Ascending aorta (tissue), 2 donors: ENCODE data around the gene FXYD6. TPM values are rescaled to one million over a fixed set of nuclear protein-coding genes. Genes with fewer than 3 reads are reported as not detected.

ENCODE experiments used
- DNase-seq, 2 donors: peaks; one replicate each; pipeline ENCODE4 v3.0.0-alpha.2; 2019; ENCODE audit warnings: low spot score in 2 of 2
- H3K27ac ChIP-seq, 2 donors: fragments of 200-600 bp; sonication (generic); one replicate each; pipeline ENCODE4 v1.5.1; 2016 to 2017; ENCODE audit warnings: mild to moderate bottlenecking in 1 of 2
- H3K27me3 ChIP-seq: fragments of 200-600 bp; sonication (generic); one replicate; pipeline ENCODE4 v1.5.1; 2017
- H3K36me3 ChIP-seq, 2 donors: fragments of 200-600 bp; sonication (generic); one replicate each; pipeline ENCODE4 v1.5.1; 2016
- H3K4me1 ChIP-seq, 2 donors: fragments of 200-600 bp; sonication (generic); one replicate each; pipeline ENCODE4 v1.5.1; 2016 to 2017; ENCODE audit warnings: mild to moderate bottlenecking in 1 of 2
- H3K4me3 ChIP-seq, 2 donors: fragments of 200-600 bp; sonication (generic); one replicate each; pipeline ENCODE4 v1.5.1; 2016 to 2017; ENCODE audit warnings: mild to moderate bottlenecking in 1 of 2
- H3K9me3 ChIP-seq, 2 donors: fragments of 200-600 bp; sonication (generic); one replicate each; pipeline ENCODE4 v1.5.1; 2016
- intact Hi-C: fragments of 100-400 bp; cut with DNase I; formaldehyde crosslinking; loops from one replicate; pipeline ENCODE4 v1.15.1; 2023
- total RNA-seq: library from RNA; depleted of rRNA; stranded (reverse); fragments of >200 nt; gene quantifications from one replicate; pipeline ENCODE4 v1.1.0, GENCODE V29; 2016
- TF ChIP-seq, protein P1 (sequence below), 3 experiments: fragments of 200-600 bp in 2 of 3; fragments of 450-650 bp in 1 of 3; sonication (generic) in 2 of 3; IDR thresholded peaks; one replicate each; pipeline ENCODE4 v1.5.1; 2016 to 2019; ENCODE audit warnings: antibody characterized with exemption in 3 of 3, mild to moderate bottlenecking in 1 of 3, moderate library complexity in 1 of 3

FXYD6 gene
- total RNA-seq, 1 donor from 2014 or later = 16.4 TPM

DNA sequence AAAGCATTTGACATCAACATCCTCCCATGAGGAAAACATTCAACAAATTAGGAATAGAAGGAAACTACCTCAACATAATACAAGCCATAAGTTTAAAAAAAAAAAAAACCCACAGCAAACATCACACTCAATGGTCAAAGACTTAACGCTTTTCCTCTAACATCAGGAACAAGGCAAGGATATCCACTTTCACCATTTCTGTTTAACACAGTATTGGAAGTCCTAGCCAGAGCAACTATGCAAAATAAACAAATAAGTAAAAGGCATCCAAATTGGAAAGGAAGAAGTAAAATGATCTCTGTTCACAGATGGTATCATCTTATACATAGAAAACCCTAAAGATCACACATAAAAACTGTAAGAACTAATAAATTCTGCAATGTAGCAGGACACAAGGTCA is 13.1 kb downstream of the FXYD6 start:
- Histone ChIP-seq H3K27ac (no peak overlapping the region), H3K4me1 (no peaks in the 10 kb centered on the region), H3K36me3 (no peaks in the 10 kb centered on the region), H3K9me3 (no peaks in the 10 kb centered on the region), H3K27me3 (no peaks in the 10 kb centered on the region), H3K4me3 (no peak overlapping the region)
- intact Hi-C loops = no loop called here
- TF ChIP-seq, protein P1, sequence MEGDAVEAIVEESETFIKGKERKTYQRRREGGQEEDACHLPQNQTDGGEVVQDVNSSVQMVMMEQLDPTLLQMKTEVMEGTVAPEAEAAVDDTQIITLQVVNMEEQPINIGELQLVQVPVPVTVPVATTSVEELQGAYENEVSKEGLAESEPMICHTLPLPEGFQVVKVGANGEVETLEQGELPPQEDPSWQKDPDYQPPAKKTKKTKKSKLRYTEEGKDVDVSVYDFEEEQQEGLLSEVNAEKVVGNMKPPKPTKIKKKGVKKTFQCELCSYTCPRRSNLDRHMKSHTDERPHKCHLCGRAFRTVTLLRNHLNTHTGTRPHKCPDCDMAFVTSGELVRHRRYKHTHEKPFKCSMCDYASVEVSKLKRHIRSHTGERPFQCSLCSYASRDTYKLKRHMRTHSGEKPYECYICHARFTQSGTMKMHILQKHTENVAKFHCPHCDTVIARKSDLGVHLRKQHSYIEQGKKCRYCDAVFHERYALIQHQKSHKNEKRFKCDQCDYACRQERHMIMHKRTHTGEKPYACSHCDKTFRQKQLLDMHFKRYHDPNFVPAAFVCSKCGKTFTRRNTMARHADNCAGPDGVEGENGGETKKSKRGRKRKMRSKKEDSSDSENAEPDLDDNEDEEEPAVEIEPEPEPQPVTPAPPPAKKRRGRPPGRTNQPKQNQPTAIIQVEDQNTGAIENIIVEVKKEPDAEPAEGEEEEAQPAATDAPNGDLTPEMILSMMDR (IDR thresholded peaks at IDR 0.05) = no peak
- DNase-seq = no peak

DNA sequence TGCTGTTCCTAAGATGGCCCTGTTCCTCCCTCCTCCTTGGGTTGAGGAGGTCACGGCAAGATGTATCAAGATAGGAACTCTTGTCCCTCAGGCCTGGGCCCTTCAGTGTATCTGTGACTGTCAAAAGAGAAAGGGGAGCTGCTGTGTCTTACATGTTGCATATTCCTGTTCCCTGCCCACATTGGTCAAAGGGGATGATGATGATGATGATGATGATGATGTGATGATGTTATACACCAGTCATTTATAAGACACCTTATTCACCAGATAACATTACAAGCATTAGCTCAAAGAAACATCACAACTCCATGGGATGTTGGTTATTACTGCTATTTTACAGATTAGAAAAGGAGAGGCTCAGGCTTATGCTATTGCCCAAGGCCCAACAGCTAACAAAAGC is 13.7 kb downstream of the FXYD6 start:
- intact Hi-C loops = no loop called here
- TF ChIP-seq, protein P1 (IDR thresholded peaks at IDR 0.05) = no peak
- Histone ChIP-seq H3K9me3 (no peaks in the 10 kb centered on the region), H3K36me3 (no peaks in the 10 kb centered on the region), H3K4me1 (no peaks in the 10 kb centered on the region), H3K4me3 (no peak overlapping the region), H3K27me3 (no peaks in the 10 kb centered on the region), H3K27ac (no peak overlapping the region)
- no peak for DNase-seq

DNA sequence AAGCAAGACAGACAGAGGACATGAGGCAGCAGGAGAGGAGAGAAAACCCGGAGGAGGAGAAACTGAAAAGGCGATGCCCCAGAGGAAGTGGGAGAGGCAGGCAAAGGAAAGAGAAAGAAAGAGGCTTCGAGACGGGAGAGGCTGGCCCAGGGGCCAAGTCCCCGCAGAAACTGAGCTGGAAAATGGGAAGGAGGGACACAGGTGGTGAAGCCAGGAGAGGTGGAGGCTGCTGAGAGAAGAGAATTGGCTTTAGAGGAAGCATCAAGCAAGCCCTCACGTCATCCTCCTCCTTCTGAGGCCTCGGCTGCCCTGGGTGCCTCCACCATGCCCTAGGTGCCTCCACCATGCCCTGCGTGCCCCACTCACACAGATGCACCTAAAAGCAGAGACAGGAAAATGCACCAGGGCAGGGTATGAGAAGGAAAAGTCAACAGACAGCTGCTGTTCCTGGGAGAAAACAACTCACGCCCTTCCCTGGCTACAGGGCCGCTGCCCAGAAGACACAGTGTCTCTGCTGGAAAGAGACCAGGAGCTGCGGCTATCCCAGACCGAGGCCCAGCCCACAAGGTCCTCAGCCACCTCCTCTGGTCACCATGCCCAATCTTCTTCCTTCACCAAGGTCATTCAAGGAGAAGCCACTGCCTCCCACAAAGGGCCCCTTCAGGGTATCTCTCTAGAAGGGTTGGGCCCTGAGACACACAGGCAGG is 14.3 kb downstream of the FXYD6 start:
- no peak overlapping the region for H3K27ac ChIP-seq
- intact Hi-C loops = no loop called here
- no peaks in the 10 kb centered on the region for H3K27me3 ChIP-seq
- no peak overlapping the region for H3K4me3 ChIP-seq
- H3K4me1 ChIP-seq = no peaks in the 10 kb centered on the region
- no peak for DNase-seq
- no peaks in the 10 kb centered on the region for H3K36me3 ChIP-seq
- H3K9me3 ChIP-seq = no peaks in the 10 kb centered on the region
- TF ChIP-seq, protein P1 (IDR thresholded peaks at IDR 0.05) = no peak

DNA sequence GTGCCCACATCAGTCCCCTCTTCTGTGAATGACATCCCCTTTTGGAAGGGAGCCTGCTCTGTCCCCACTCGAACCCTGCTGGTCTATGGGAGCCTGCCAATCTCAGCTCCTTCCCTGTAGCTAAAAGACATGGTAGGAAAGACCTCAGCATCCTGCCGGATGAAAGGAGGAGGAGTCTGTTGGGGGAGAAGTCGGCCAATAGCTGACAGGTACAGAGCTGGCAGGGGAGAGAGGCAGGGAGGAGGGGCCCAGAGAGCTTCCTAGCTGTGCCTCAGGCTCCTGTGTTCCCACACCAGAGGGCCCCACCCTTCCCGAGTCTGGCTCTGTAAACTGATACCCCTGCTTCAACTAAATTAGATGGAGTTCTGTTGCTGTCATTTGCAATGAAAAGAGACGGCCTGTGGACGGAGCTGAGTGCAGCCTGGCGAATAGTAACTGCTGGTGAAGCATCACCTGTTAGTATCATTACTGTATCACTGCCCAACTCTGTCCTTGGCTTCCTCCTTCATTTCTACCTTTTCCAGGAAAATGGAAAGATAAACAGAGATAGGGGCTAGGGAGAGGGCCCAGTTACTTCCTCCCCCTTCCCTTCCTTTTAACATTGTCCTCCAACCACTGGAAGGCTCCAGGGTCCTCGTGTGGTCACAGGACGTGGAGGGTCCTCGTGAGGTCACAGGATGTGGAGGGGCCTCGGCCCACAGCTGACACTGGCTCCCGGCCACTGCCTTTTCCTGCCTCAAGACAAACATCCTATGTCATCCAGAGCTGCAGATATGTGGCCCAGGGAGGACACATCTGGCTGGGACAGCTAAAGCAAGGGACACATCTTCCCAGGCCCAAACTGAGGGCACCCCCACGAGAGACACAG is 15.1 kb downstream of the FXYD6 start:
- H3K4me1 ChIP-seq = no peaks in the 10 kb centered on the region
- DNase-seq = no peak
- no peak overlapping the region for H3K4me3 ChIP-seq
- H3K27me3 ChIP-seq = no peaks in the 10 kb centered on the region
- H3K9me3 ChIP-seq = no peaks in the 10 kb centered on the region
- intact Hi-C loops = no loop called here
- H3K27ac ChIP-seq = no peak overlapping the region
- TF ChIP-seq, protein P1 (IDR thresholded peaks at IDR 0.05) = no peak
- no peaks in the 10 kb centered on the region for H3K36me3 ChIP-seq

DNA sequence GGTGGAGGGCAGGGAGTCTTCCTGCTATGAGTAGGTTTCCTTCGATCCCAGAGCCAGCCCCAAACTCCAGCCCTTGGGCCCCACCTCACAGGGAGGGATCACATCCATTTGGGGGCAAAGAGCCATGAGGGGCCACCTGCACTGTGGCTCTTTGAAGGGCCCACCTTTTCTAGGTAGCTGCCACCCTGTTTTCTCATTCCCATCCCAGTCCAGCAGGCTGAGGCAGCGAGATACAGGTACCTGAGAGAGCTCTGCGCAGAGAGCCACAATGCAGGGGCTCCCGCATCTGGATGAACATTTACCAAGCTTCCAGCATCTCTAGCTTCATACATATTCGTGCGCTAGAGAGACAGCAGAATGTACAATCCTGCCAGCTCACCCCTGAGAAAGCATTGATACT is 16.3 kb downstream of the FXYD6 start:
- Histone ChIP-seq H3K27me3 (no peaks in the 10 kb centered on the region), H3K4me1 (no peaks in the 10 kb centered on the region), H3K36me3 (no peaks in the 10 kb centered on the region), H3K27ac (no peak overlapping the region), H3K4me3 (no peak overlapping the region), H3K9me3 (no peaks in the 10 kb centered on the region)
- DNase-seq = no peak
- intact Hi-C loops = no loop called here
- TF ChIP-seq, protein P1 (IDR thresholded peaks at IDR 0.05) = no peak
